CD14-positive monocyte (primary cell): Measurements from ENCODE around the gene CRB2. TPM values are rescaled to one million over a fixed set of nuclear protein-coding genes. Genes with fewer than 3 reads are reported as not detected.

ENCODE experiments used
- DNase-seq, 3 donors: peaks; one replicate each; pipeline ENCODE4 v3.0.0-alpha.2; 2011 to 2022
- H2AFZ ChIP-seq: 2 replicates; pipeline ENCODE4 v1.6.0; 2012; ENCODE audit warnings: mild to moderate bottlenecking, low read depth, low read length, inconsistent platforms; ENCODE audit not compliant: insufficient read depth, poor library complexity, severe bottlenecking
- H3K27ac ChIP-seq, 2 donors: 1 replicate in 1 of 2; 2 replicates in 1 of 2; pipeline ENCODE4 v1.5.1; 2012 to 2013; ENCODE audit warnings: low read length in 2 of 2, control low read depth in 1 of 2, inconsistent platforms in 1 of 2, low read depth in 1 of 2, mild to moderate bottlenecking in 1 of 2
- H3K27me3 ChIP-seq, 2 donors: one replicate each; pipeline versions ENCODE4 v1.6.0 to v1.6.1; 2011 to 2013; ENCODE audit warnings: low read length in 2 of 2; ENCODE audit not compliant: control insufficient read depth in 2 of 2, insufficient read depth in 2 of 2
- H3K36me3 ChIP-seq, 2 donors: replicated peaks in 1 of 2; 1 replicate in 1 of 2; 2 replicates in 1 of 2; pipeline versions ENCODE4 v1.5.1 to v1.6.1; 2012 to 2013; ENCODE audit warnings: low read length in 2 of 2, control low read depth in 1 of 2, inconsistent platforms in 1 of 2, mild to moderate bottlenecking in 1 of 2; ENCODE audit not compliant: insufficient read depth in 2 of 2, control insufficient read depth in 1 of 2
- H3K4me1 ChIP-seq, 2 donors: 1 replicate in 1 of 2; 2 replicates in 1 of 2; pipeline versions ENCODE4 v1.5.1 to v1.6.1; 2012 to 2013; ENCODE audit warnings: low read length in 2 of 2, control low read depth in 1 of 2, inconsistent platforms in 1 of 2, mild to moderate bottlenecking in 1 of 2, moderate library complexity in 1 of 2; ENCODE audit not compliant: insufficient read depth in 2 of 2, control insufficient read depth in 1 of 2
- H3K4me2 ChIP-seq: replicated peaks from 2 replicates; pipeline ENCODE3; 2012; ENCODE audit warnings: low read length, moderate library complexity, mild to moderate bottlenecking; ENCODE audit not compliant: poor library complexity, severe bottlenecking; ENCODE audit errors: extremely low read depth
- H3K4me3 ChIP-seq, 3 experiments: fragments of 200-600 bp in 1 of 3; sonication (generic) in 1 of 3; replicated peaks in 1 of 3; 1 replicate in 2 of 3; 2 replicates in 1 of 3; pipeline ENCODE4 v1.5.1; 2011 to 2013; ENCODE audit warnings: low read length in 3 of 3, mild to moderate bottlenecking in 3 of 3, control low read depth in 2 of 3, low read depth in 2 of 3, inconsistent platforms in 1 of 3, moderate library complexity in 1 of 3
- H3K79me2 ChIP-seq: 2 replicates; pipeline ENCODE4 v1.6.0; 2012; ENCODE audit warnings: mild to moderate bottlenecking, control low read depth, inconsistent platforms, low read length, moderate library complexity; ENCODE audit not compliant: insufficient read depth
- H3K9ac ChIP-seq: 2 replicates; pipeline ENCODE4 v1.6.0; 2017; ENCODE audit warnings: low read length, mild to moderate bottlenecking; ENCODE audit not compliant: insufficient read depth, poor library complexity, severe bottlenecking
- H3K9me3 ChIP-seq, 2 donors: replicated peaks in 1 of 2; 1 replicate in 1 of 2; 2 replicates in 1 of 2; pipeline versions ENCODE4 v1.5.1 to v1.6.1; 2012 to 2013; ENCODE audit warnings: low read length in 2 of 2, control low read depth in 1 of 2; ENCODE audit not compliant: control insufficient read depth in 1 of 2, insufficient read depth in 1 of 2
- H4K20me1 ChIP-seq: 2 replicates; pipeline ENCODE4 v1.6.0; 2012; ENCODE audit warnings: mild to moderate bottlenecking, low read length, control low read depth, moderate library complexity; ENCODE audit not compliant: insufficient read depth
- H3K27ac Mint-ChIP-seq, 7 donors: one replicate each; pipeline ENCODE4 v1.8.0; 2020; ENCODE audit warnings: mild to moderate bottlenecking in 7 of 7, mixed read lengths in 7 of 7, moderate library complexity in 6 of 7, inconsistent platforms in 2 of 7
- H3K27me3 Mint-ChIP-seq, 3 donors: one replicate each; pipeline ENCODE4 v1.8.0; 2021 to 2022; ENCODE audit warnings: low read depth in 3 of 3, mild to moderate bottlenecking in 3 of 3, mixed read lengths in 3 of 3, moderate library complexity in 3 of 3, inconsistent platforms in 1 of 3
- H3K36me3 Mint-ChIP-seq, 2 donors: one replicate each; pipeline ENCODE4 v1.8.0; 2020; ENCODE audit warnings: mixed read lengths in 2 of 2, inconsistent platforms in 1 of 2, mild to moderate bottlenecking in 1 of 2
- H3K4me1 Mint-ChIP-seq: one replicate; pipeline ENCODE4 v1.8.0; 2020; ENCODE audit warnings: mild to moderate bottlenecking, mixed read lengths
- H3K4me3 Mint-ChIP-seq, 2 donors: one replicate each; pipeline ENCODE4 v1.8.0; 2020; ENCODE audit warnings: mild to moderate bottlenecking in 2 of 2, mixed read lengths in 2 of 2, moderate library complexity in 1 of 2
- H3K9me3 Mint-ChIP-seq, 7 donors: one replicate each; pipeline ENCODE4 v1.8.0; 2020 to 2022; ENCODE audit warnings: mixed read lengths in 7 of 7, mild to moderate bottlenecking in 6 of 7, moderate library complexity in 6 of 7, inconsistent platforms in 2 of 7
- CTCF ChIP-seq: fragments of 200-600 bp; IDR thresholded peaks from one replicate; pipeline ENCODE4 v1.8.0; 2022; ENCODE audit warnings: antibody characterized with exemption, mild to moderate bottlenecking
- WGBS: methylation state at CpG from one replicate; pipeline ENCODE4 v1.1.5; 2013; ENCODE audit warnings: missing lambda C conversion rate; ENCODE audit not compliant: insufficient coverage; 5-methylcytosine and 5-hydroxymethylcytosine counted together
- intact Hi-C, 2 donors: fragments of 100-400 bp; cut with micrococcal nuclease; formaldehyde crosslinking; loops; one replicate each; pipeline versions ENCODE4 v1.15.0 to v1.15.1; 2023
- polyA plus RNA-seq, 3 donors: library from polyadenylated mRNA; depleted of rRNA in 1 of 3; unstranded in 2 of 3; stranded (reverse) in 1 of 3; fragments of 300-500 nt in 2 of 3; fragments of >200 nt in 1 of 3; fragmentation: Illumina TruSeq in 2 of 3; gene quantifications; 1 replicate in 2 of 3; 2 replicates in 1 of 3; pipeline ENCODE4 v1.2.3, GENCODE V29; 2012 to 2021

CRB2 gene
- polyA plus RNA-seq, 3 donors: not detected

DNA sequence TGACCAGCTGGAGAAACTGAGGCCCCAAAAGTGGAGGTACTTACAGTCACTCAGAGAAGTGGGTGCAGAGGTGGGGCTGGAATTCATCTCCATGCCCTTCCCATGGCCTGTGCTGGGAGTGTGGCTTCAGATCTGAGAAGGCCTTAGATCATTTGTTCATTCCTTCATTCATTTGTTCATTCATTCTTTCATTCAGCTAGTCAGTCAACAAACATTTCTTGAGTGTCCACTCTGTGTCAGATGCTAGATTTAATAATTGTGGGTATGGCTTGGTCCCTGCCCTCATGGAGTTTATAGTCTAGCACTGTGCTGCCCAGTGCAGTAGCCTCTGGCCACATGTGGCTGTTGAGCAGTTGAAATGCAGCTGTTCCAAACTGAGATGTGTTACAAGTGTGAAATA is 19.0 kb upstream of the CRB2 start:
- H3K4me1 ChIP-seq: peaks cover 19 to 22% of the 10 kb centered on the region in 2 donors
- DNase-seq: no peak
- no peak overlapping the region for H3K27ac Mint-ChIP-seq

DNA sequence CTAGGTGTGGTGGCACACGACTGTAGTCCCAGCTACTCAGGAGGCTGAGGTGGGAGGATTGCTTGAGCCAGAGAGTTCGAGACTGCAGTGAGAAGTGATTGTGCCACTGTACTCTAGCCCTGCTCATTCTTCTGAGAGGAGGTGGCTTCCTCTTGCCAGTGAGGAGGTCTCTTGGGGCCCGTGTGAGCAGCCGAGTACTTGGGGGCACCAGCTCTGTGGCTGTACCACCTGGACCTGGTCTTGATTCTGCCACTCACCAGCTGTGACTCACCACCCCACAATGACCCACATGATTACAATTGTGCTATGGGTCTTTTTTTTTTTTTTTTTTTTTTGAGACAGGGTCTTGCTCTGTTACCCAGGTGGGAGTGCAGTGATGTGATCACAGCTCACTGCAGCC is 18.0 kb upstream of the CRB2 start:
- Mint-ChIP-seq H3K27me3 (peaks cover 14 to 24% (median 20%) of the 10 kb centered on the region in 3 donors), H3K27ac (peak overlapping the region in 1 of 7 donors; percentile 57), H3K4me3 (no peak overlapping the region), H3K9me3 (peaks cover 0 to 1% (median 0%) of the 10 kb centered on the region in 7 donors), H3K4me1 (peaks cover 26% of the 10 kb centered on the region), H3K36me3 (peaks cover 0 to 2% of the 10 kb centered on the region in 2 donors)
- 70% methylated on average over 2 of the region's 4 CpGs for WGBS
- H3K4me1 ChIP-seq: peaks cover 19 to 22% of the 10 kb centered on the region in 2 donors
- H3K4me2 ChIP-seq: no peak overlapping the region
- no peak overlapping the region for H3K9ac ChIP-seq
- no peaks in the 10 kb centered on the region for H3K36me3 ChIP-seq
- TF ChIP-seq CTCF: no peak
- no peak overlapping the region for H3K27ac ChIP-seq
- no peaks in the 10 kb centered on the region for H4K20me1 ChIP-seq
- H3K27me3 ChIP-seq: peaks cover 0 to 15% of the 10 kb centered on the region in 2 donors
- no peak overlapping the region for H3K4me3 ChIP-seq
- peak in 1 of 3 donors; percentile 38 for DNase-seq
- intact Hi-C loops: no loop called here
- no peaks in the 10 kb centered on the region for H3K9me3 ChIP-seq
- H2AFZ ChIP-seq: no peak overlapping the region
- H3K79me2 ChIP-seq: no peaks in the 10 kb centered on the region

More for the DNA sequence above, 19.0 kb upstream of the CRB2 start:
- H3K9me3 ChIP-seq: no peaks in the 10 kb centered on the region
- intact Hi-C loops: no loop called here
- H3K4me2 ChIP-seq: no peak overlapping the region
- H3K27ac ChIP-seq: no peak overlapping the region
- no peaks in the 10 kb centered on the region for H3K36me3 ChIP-seq
- H2AFZ ChIP-seq: no peak overlapping the region
- TF ChIP-seq CTCF: no peak
- no peak overlapping the region for H3K9ac ChIP-seq
- no peak overlapping the region for H3K4me3 Mint-ChIP-seq
- H3K4me3 ChIP-seq: no peak overlapping the region
- H3K79me2 ChIP-seq: no peaks in the 10 kb centered on the region
- H3K27me3 ChIP-seq: peaks cover 0 to 15% of the 10 kb centered on the region in 2 donors
- H3K4me1 Mint-ChIP-seq: peaks cover 26% of the 10 kb centered on the region
- H3K9me3 Mint-ChIP-seq: peaks cover 0 to 1% (median 0%) of the 10 kb centered on the region in 7 donors
- H3K27me3 Mint-ChIP-seq: peaks cover 14 to 24% (median 21%) of the 10 kb centered on the region in 3 donors
- peaks cover 0 to 2% of the 10 kb centered on the region in 2 donors for H3K36me3 Mint-ChIP-seq
- H4K20me1 ChIP-seq: no peaks in the 10 kb centered on the region
